NCI-H345 treated with DMSO at 0.1 percent for 48 hours (cell line): ENCODE data around the gene ATP9A.
"Not testable (repeated sequence)": the region's sequence is repeated elsewhere in the genome, so short reads cannot be mapped to it uniquely, and the experiment has no call there.

Source experiments
- DNase-seq: peaks from one replicate; lab custom pipeline; 2025; ENCODE audit not compliant: unreplicated experiment; lab: John Stamatoyannopoulos, UW

The ATP9A gene

DNA sequence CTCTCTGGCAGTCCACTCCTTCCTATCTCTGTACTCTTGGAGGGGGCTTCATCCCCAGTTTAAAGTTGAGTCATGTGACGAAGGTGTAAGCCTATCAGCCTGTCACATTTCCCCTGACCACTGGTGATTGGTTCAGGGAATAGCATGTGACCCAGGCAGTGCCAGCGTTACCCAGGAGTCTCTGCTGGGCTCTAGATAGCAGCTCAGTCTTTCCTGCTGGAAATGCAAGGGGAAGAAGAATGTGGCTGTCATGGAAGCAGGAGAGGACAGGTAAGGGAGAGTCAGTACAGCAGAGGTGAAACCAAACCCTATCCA is 190.1 kb downstream of the ATP9A start:
- no peak for DNase-seq

DNA sequence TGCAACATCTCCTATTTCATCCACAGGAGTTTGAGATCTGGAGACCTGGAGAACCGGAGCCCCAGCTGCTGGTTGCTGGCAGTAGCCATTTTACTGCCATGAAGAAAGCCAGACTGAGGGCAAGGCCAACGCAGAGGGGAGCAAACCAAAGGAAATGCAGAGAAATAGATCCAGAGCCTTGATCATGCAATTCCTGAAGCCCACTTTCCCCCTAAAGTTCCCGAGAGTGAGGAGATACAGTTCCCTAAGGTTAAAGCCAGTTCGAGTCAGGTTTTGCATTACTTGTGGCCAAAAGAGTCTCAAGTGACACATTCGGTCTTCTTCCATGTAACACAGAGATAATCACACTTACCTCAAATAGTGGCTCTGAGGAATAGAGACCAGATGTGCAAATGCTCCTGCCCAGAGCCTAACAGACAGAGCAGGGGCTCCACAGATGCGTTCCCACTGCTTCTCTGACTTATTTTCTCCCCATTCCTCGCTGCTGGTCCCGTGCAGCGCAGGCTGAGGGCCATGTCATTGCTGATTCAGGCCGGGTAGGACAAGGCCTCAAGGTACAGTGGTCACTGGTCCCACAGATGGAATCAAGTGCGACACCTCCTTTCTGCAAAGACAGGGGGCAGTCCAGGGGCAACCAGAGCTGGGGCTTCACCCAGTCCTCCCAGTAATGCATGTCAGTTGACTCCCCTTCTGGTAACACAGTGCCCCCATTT is 190.6 kb downstream of the ATP9A start:
- no peak for DNase-seq

- no peak for DNase-seq
These were observed 192.7 kb downstream of the ATP9A start for GRCh38 chr20:51575486-51575885.

GRCh38 chr20:51574248-51575033 is 193.7 kb downstream of the ATP9A start:
- no peak for DNase-seq

DNA sequence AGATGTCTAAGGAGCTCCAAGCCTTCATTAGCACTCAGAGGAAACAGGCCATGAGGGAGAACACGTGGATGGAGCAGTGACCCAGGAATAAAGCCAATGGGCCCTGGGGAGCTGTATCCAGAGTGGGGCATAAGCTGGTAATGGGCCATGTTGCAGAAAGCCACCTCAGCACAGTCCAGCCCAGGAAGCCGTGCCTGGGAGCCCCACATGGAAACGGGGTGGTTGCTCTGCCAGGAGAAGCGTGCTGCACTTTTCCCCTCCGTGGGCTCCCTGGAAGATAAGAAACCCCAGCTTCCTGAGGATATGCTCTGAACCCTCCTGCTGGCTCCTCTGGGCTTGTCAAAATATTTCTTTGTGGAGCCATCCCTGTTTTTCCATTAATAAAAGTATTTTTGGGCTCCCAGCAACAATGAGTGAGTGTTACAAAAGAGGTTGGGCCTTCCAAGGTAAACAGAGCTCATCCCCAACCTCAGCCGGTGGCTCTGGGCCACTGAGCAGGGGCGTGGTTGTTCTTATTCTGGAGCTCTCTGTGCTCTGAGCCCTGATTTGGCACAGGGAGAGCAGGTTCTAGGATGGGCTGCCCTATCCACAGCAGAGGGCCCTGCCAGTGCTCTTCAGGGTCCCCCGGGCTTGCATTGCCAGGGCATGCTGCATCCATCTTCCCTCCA is 194.5 kb downstream of the ATP9A start:
- no peak for DNase-seq

- no peak for DNase-seq
These were observed 196.8 kb downstream of the ATP9A start for GRCh38 chr20:51571460-51571794.

DNA sequence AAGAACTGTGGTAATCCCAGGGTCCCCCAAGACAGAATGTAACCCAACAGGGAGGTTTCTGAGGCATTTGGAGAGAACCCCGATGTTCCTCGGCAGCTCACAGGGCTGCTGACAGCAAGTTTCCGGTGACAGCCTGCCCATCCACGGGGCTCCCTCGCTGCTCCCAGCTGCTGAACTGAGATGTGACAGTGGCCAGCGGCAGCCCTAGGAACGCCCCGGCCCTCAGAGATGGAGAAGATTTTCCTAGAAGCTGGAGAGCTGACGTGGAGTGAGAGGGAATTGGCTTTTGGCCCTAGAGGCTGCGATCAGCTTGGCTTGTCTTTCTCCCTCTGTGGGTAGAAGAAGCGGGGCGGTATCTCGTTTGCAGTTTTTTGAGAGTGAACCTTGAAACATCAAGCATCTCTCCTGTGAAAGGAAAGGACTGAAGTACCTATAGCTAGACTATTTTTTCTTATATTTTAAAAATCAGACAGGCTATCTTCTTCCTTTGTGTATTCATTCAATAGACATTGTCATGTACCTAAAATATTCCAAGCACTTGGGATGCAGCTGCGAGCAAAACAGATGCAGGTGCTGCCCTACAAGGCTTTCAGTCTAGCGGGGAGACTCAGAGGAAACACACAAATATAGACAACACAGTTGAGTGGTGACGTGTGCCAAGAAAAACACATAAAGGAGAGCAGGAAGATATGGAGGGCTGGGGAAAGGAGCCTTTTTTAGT is 197.3 kb downstream of the ATP9A start:
- DNase-seq: no peak

DNA sequence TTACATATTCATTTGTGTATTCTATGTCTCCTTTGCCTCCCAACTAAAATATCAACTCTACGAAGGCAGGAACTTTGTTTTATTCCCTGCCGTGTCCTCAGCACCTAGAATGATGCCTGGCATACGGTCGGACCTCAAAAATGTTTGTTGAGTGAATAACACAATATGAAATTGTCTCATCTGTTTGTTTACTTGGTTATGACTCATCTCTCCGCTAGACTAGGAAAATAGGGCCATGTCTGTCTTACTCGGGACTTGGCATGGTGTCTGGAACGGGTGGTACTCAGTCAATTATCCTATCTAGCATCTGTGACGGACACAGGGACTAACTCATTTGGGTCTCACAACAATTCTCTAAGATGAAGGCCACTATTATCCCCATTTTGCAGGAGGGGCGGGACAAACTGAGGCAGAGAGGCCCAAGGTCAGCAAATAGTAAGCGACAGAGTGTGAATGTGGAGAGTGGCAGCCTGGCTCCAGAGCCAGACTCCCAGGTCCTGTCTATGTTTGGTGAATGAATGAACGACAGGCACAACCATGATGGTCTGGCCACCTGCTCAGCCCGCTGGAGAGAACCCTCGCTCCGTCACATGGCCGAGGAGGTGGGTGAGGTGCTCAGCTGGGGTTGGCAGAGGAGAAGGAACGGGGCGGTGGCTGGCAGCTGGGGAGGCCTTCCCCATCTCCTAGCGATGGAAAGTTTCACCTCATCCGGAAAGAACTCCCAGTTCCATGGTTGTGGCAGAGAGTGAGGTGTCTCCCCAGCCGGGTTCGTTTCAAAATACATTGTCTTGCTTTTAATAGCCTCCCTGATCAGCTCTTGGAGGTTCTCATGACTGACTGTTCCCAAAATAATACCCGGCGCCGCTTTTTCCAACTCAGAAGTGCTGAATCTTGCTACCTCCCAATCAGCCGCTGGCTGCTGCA is 198.1 kb downstream of the ATP9A start:
- DNase-seq: no peak

DNA sequence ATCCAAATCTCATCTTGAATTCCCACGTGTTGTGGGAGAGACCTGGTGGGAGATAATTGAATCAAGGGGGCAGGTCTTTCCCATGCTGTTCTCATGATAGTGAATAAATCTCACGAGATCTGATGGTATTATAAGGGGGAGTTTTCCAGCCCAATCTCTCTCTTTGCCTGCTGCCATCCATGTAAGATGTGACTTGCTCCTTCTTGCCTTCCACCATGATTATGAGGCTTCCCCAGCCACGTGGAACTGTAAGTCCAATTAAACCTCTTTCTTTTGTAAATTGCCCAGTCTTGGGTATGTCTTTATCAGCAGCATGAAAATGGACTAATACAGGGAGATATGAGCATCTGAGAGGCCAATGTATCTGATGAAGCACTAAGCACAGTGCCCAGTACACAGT is 199.7 kb downstream of the ATP9A start:
- DNase-seq: not testable (repeated sequence)

- no peak for DNase-seq
These were observed 200.6 kb downstream of the ATP9A start for GRCh38 chr20:51567622-51568021.

DNA sequence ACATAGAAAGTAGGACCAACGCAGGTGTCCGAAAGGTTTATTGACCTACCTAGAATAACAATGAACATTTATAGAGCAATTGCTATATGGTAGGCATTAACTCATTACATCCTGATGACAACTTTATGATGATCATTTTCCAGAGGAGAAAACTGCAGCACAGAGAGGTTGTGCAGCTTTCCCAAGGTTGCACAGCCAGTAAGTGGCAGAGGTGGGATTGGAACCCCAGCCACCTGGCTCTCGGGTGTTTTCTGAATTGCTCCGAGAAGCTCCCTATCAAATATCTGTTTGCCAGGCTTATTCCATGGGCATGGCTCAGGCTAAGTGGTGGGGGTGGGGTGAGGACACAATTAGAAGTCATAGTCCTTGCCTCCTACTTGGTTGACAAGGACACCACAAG is 201.6 kb downstream of the ATP9A start:
- no peak for DNase-seq

GRCh38 chr20:51565298-51566144 is 202.7 kb downstream of the ATP9A start:
- DNase-seq: no peak

DNA sequence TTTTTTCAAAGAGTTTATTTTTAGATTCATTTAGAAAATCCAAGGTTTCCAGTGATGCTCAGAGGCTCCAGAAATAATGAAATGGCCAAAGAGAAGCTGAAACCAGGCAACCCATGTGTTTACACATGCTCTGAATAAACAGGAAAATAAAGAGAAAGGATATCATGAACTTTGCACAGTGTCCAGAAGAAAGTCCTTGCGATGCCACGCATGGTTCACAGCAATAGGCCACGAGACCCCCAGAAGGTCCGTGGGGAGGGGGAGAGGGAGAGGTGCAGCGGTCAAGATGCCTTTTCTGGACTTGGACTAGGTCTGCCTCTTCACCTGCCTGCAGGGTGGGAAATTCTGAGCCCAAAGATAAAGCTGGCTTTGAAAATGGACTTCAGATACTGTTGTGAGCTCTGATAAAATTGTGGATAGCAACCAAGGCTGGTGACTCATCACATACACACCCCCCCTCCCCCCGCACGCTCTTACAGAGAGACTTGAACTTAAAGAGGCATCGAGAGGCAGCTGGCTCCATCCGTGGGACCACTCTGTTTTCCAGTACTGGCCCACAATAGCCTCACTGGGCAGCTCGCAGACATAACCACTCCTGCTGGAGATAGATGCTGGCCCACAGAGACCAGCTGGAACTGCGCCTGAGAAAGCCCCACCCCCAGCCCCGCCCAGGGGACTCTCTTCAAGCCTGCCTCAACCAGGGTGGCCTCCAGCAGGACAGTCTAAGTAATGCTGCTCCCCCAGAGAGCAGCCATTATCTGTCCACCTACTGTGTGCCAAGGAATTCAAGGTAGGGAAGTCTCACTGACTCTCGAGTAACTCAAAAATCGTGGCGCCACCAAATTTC is 204.5 kb downstream of the ATP9A start:
- DNase-seq: no peak

GRCh38 chr20:51563174-51563485 is 205.1 kb downstream of the ATP9A start:
- DNase-seq: no peak

- DNase-seq: peak; percentile 34
These were observed 205.6 kb downstream of the ATP9A start for GRCh38 chr20:51562332-51563173.

DNA sequence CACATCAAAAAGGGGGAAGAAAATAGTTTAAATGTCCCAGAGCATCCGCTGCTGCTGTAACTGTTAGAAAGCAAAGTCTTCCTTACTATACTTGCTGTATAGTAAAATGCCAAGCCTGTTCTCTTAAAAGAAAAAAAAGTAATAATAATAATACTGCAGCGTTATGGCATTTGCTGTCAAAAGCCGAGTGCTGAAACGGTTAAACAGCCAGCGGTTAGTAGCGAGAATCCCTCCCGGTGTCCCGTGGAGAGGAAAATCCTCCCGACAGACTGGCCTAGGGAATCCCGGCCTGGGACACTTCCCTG is 206.2 kb downstream of the ATP9A start:
- DNase-seq: no peak

GRCh38 chr20:51560550-51561307 is 207.5 kb downstream of the ATP9A start:
- DNase-seq: no peak

- no peak for DNase-seq
These were observed 208.1 kb downstream of the ATP9A start for GRCh38 chr20:51560042-51560441.
